GM10266 (cell line): ENCODE results near the gene HOXD3.

ENCODE experiments used
- DNase-seq: peaks from one replicate; pipeline ENCODE4 v3.0.0; 2012; ENCODE audit errors: extremely low spot score
- CTCF ChIP-seq: IDR thresholded peaks from 2 replicates; pipeline ENCODE4 v1.5.1; 2012; ENCODE audit warnings: mild to moderate bottlenecking, low read depth; ENCODE audit not compliant: control insufficient read depth, insufficient read depth; ENCODE audit errors: missing control alignments

The HOXD3 gene

GRCh38 chr2:176145085-176145969, 11.8 kb upstream of the HOXD3 start:
- DNase-seq: no peak
- no peak for TF ChIP-seq CTCF

GRCh38 chr2:176146101-176146500, 11.0 kb upstream of the HOXD3 start:
- TF ChIP-seq CTCF: no peak
- DNase-seq: no peak

- no peak for DNase-seq
- TF ChIP-seq CTCF: no peak
These were observed 10.5 kb upstream of the HOXD3 start for GRCh38 chr2:176146645-176147044.

- no peak for DNase-seq
These were observed 9.8 kb upstream of the HOXD3 start for GRCh38 chr2:176147210-176147799.

GRCh38 chr2:176147800-176148496, 9.2 kb upstream of the HOXD3 start:
- DNase-seq: no peak
- no peak for TF ChIP-seq CTCF

More at GRCh38 chr2:176147210-176147799, 9.8 kb upstream of the HOXD3 start:
- TF ChIP-seq CTCF: no peak

- DNase-seq: no peak
- no peak for TF ChIP-seq CTCF
These were observed 8.2 kb upstream of the HOXD3 start for GRCh38 chr2:176148751-176149421.
